Thyroid gland (tissue), 4 donors: Measurements from ENCODE around the gene PTPRG. TPM values are rescaled to one million over a fixed set of nuclear protein-coding genes. Genes with fewer than 3 reads are reported as not detected.

Experiments used
- DNase-seq, 2 donors: peaks; one replicate each; pipeline ENCODE4 v3.0.0-alpha.2; 2019
- H3K27ac ChIP-seq, 3 donors: fragments of 200-600 bp; sonication (generic); 1 replicate in 2 of 3; 2 replicates in 1 of 3; pipeline ENCODE4 v1.5.1; 2016 to 2019; ENCODE audit warnings: mild to moderate bottlenecking in 1 of 3, moderate library complexity in 1 of 3
- H3K27me3 ChIP-seq: fragments of 200-600 bp; sonication (generic); one replicate; pipeline ENCODE4 v1.5.1; 2019
- H3K36me3 ChIP-seq, 2 donors: fragments of 200-600 bp; sonication (generic); one replicate each; pipeline ENCODE4 v1.5.1; 2016 to 2019
- H3K4me1 ChIP-seq, 2 donors: fragments of 200-600 bp; sonication (generic); one replicate each; pipeline ENCODE4 v1.5.1; 2017 to 2019
- H3K4me3 ChIP-seq, 3 donors: fragments of 200-600 bp; sonication (generic); replicated peaks in 1 of 3; 1 replicate in 2 of 3; 2 replicates in 1 of 3; pipeline ENCODE4 v1.5.1; 2016; ENCODE audit warnings: mild to moderate bottlenecking in 1 of 3
- H3K9me3 ChIP-seq: fragments of 200-600 bp; sonication (generic); one replicate; pipeline ENCODE4 v1.5.1; 2017
- CTCF ChIP-seq, 6 experiments: fragments of 200-600 bp in 3 of 6; fragments of 450-650 bp in 3 of 6; sonication (generic) in 3 of 6; IDR thresholded peaks; one replicate each; pipeline ENCODE4 v1.5.1; 2016 to 2019; ENCODE audit warnings: antibody characterized with exemption in 6 of 6, mild to moderate bottlenecking in 2 of 6, inconsistent platforms in 1 of 6, moderate library complexity in 1 of 6
- POLR2A ChIP-seq, 2 donors: fragments of 450-650 bp; IDR thresholded peaks; one replicate each; pipeline ENCODE4 v1.6.1; 2017; ENCODE audit warnings: antibody characterized with exemption in 2 of 2, mild to moderate bottlenecking in 2 of 2, moderate library complexity in 1 of 2
- WGBS, 2 donors: methylation state at CpG; one replicate each; pipeline ENCODE4 v1.1.5; 2017; 5-methylcytosine and 5-hydroxymethylcytosine counted together
- intact Hi-C: fragments of 100-400 bp; cut with DNase I; formaldehyde crosslinking; loops from one replicate; pipeline ENCODE4 v1.15.1; 2023
- total RNA-seq, 4 donors: library from RNA; depleted of rRNA; stranded (reverse); fragments of >200 nt; gene quantifications; one replicate each; pipeline ENCODE4 v1.2.3, GENCODE V29; 2016

Gene PTPRG
- total RNA-seq, 4 donors from 2014 or later: 81.6 to 207 (median 132) TPM

- TF ChIP-seq POLR2A (IDR thresholded peaks at IDR 0.05) (no peak), CTCF (IDR thresholded peaks at IDR 0.05) (no peak)
- Histone ChIP-seq H3K27me3 (no peaks in the 10 kb centered on the region), H3K9me3 (no peaks in the 10 kb centered on the region), H3K4me3 (no peak overlapping the region), H3K4me1 (peaks cover 4% of the 10 kb centered on the region in 2 donors), H3K27ac (no peak overlapping the region), H3K36me3 (no peaks in the 10 kb centered on the region)
- no peak for DNase-seq
- 96 to 97% methylated on average over 4 of the region's 4 CpGs for WGBS, 2 donors
- intact Hi-C loops: no loop called here
Observed at GRCh38 chr3:61582846-61583245, 21.5 kb downstream of the PTPRG start.

GRCh38 chr3:61583890-61584875 lies 22.8 kb downstream of the PTPRG start:
- Histone ChIP-seq H3K27ac (no peak overlapping the region), H3K36me3 (no peaks in the 10 kb centered on the region), H3K4me1 (peaks cover 0 to 4% of the 10 kb centered on the region in 2 donors), H3K27me3 (no peaks in the 10 kb centered on the region), H3K4me3 (no peak overlapping the region), H3K9me3 (no peaks in the 10 kb centered on the region)
- TF ChIP-seq CTCF (IDR thresholded peaks at IDR 0.05): no peak
- TF ChIP-seq POLR2A (IDR thresholded peaks at IDR 0.05): no peak
- intact Hi-C loops: no loop called here
- no peak for DNase-seq
- 79 to 85% methylated on average over 10 of the region's 10 CpGs for WGBS, 2 donors

GRCh38 chr3:61589856-61590255 lies 28.5 kb downstream of the PTPRG start:
- Histone ChIP-seq H3K9me3 (no peaks in the 10 kb centered on the region), H3K4me3 (no peak overlapping the region), H3K27ac (no peak overlapping the region), H3K27me3 (no peaks in the 10 kb centered on the region), H3K36me3 (no peaks in the 10 kb centered on the region), H3K4me1 (peaks cover 11 to 14% of the 10 kb centered on the region in 2 donors)
- TF ChIP-seq POLR2A (IDR thresholded peaks at IDR 0.05): no peak
- TF ChIP-seq CTCF (IDR thresholded peaks at IDR 0.05): no peak
- 95 to 96% methylated on average over 5 of the region's 5 CpGs for WGBS, 2 donors
- DNase-seq: no peak
- intact Hi-C loops: no loop called here

GRCh38 chr3:61591300-61591699 lies 29.9 kb downstream of the PTPRG start:
- Histone ChIP-seq H3K4me1 (peaks cover 11 to 18% of the 10 kb centered on the region in 2 donors), H3K4me3 (no peak overlapping the region), H3K9me3 (no peaks in the 10 kb centered on the region), H3K27ac (no peak overlapping the region), H3K36me3 (no peaks in the 10 kb centered on the region), H3K27me3 (no peaks in the 10 kb centered on the region)
- no peak for DNase-seq
- intact Hi-C loops: no loop called here
- TF ChIP-seq CTCF (IDR thresholded peaks at IDR 0.05): no peak
- TF ChIP-seq POLR2A (IDR thresholded peaks at IDR 0.05): no peak

GRCh38 chr3:61593446-61594029 lies 32.2 kb downstream of the PTPRG start:
- H3K9me3 ChIP-seq: no peaks in the 10 kb centered on the region
- H3K4me3 ChIP-seq: no peak overlapping the region
- no peak for TF ChIP-seq POLR2A (IDR thresholded peaks at IDR 0.05)
- intact Hi-C loops: no loop called here
- no peaks in the 10 kb centered on the region for H3K36me3 ChIP-seq
- DNase-seq: no peak
- peaks cover 18 to 25% of the 10 kb centered on the region in 2 donors for H3K4me1 ChIP-seq
- no peaks in the 10 kb centered on the region for H3K27me3 ChIP-seq
- 87 to 90% methylated on average over 4 of the region's 4 CpGs for WGBS, 2 donors
- no peak overlapping the region for H3K27ac ChIP-seq
